Middle frontal gyrus (tissue), 1 donor: ENCODE results near the gene BDKRB1.
A peak's percentile ranks its signal among the peaks of the same experiment; 100 is the strongest.

Experiments
- DNase-seq: peaks from one replicate; pipeline ENCODE4 v3.0.0-alpha.2; 2015; ENCODE audit warnings: low spot score; ENCODE audit errors: extremely low spot score

The BDKRB1 gene

GRCh38 chr14:96261053-96261452, 5.0 kb downstream of the BDKRB1 start:
- no peak for DNase-seq

DNA sequence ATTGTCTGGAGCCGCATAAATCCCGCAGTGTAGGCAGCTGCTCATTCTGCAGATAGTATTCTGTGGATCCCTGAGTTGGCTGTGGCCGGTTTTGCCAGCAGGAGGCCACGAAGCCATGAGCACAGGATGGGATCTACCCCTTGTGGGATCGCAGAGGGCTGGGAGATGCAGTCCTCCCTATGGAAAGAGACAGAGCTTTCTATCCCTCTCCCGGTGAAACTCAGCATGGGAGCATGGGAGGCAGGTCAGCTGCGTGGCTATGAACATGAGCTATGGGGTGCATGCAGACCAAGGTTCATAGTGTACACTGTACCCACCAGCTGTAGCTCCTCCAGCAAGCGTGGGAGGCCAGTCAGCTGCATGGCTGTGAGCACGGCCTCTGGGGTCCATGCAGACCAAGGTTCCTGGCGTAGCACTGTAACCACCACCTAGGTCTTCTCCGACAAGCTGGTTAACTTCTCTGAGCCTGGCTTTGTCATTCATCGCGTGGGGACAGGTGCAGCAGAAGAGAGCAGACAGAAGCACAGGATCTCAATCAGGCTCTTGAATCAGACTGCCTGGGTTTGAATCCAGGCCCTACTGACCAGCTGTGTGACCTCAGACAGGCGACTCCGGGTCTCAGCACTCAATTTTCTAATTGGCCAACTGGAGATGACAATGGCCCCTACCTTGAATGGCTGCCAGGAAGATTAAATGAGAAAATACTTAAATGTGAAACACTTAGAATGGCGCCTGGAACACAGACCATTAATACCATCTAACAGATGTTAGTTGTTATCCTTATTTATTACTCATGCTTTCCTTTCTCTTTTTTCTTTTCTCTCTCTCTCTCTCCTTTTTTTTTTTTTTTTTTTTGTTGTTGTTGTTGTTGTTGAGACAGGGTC, 6.0 kb downstream of the BDKRB1 start:
- DNase-seq = no peak

DNA sequence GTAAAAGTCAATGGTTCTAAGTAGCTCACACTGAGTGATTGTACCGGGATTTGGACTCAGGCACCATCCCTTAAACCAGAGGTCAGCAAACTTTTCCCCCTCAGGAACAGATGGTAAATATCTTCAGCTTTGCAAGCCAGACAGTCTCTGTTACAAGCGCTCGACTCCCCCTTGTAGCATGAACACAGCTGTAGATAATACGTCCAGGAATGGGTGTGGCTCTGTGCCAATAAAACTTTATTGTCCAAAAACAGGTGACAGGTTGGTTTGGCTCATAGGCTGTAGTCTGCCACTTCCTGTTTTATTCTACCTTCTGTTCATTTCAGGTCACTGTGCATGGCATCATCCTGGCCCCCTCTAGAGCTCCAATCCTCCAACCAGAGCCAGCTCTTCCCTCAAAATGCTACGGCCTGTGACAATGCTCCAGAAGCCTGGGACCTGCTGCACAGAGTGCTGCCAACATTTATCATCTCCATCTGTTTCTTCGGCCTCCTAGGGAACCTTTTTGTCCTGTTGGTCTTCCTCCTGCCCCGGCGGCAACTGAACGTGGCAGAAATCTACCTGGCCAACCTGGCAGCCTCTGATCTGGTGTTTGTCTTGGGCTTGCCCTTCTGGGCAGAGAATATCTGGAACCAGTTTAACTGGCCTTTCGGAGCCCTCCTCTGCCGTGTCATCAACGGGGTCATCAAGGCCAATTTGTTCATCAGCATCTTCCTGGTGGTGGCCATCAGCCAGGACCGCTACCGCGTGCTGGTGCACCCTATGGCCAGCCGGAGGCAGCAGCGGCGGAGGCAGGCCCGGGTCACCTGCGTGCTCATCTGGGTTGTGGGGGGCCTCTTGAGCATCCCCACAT, 7.6 kb downstream of the BDKRB1 start:
- no peak for DNase-seq

DNA sequence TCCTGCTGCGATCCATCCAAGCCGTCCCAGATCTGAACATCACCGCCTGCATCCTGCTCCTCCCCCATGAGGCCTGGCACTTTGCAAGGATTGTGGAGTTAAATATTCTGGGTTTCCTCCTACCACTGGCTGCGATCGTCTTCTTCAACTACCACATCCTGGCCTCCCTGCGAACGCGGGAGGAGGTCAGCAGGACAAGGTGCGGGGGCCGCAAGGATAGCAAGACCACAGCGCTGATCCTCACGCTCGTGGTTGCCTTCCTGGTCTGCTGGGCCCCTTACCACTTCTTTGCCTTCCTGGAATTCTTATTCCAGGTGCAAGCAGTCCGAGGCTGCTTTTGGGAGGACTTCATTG, 8.2 kb downstream of the BDKRB1 start:
- DNase-seq = no peak

GRCh38 chr14:96264853-96265252, 8.8 kb downstream of the BDKRB1 start:
- no peak for DNase-seq

GRCh38 chr14:96265383-96266095, 9.5 kb downstream of the BDKRB1 start:
- no peak for DNase-seq

- DNase-seq = no peak
These were observed 11.3 kb downstream of the BDKRB1 start for GRCh38 chr14:96267336-96267735.

DNA sequence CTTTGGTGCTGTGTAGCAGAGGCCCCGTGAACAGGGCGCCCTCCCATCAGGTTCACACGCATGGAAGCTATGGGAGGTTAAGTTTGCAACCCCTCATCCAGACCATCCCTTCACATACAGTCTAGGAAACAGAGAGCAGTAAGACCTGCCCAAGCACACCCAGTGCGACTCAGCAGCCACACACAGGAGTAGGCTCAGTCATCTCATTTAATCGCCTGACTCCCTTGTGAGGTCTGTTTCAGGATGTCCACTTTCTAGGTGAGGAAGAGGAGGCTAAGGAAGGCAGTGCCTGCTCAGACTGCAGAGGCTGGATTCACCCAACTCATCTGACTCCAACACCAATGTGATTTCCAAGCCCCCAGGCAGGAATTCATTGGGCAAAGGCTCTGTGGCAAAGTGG, 11.9 kb downstream of the BDKRB1 start:
- no peak for DNase-seq

DNA sequence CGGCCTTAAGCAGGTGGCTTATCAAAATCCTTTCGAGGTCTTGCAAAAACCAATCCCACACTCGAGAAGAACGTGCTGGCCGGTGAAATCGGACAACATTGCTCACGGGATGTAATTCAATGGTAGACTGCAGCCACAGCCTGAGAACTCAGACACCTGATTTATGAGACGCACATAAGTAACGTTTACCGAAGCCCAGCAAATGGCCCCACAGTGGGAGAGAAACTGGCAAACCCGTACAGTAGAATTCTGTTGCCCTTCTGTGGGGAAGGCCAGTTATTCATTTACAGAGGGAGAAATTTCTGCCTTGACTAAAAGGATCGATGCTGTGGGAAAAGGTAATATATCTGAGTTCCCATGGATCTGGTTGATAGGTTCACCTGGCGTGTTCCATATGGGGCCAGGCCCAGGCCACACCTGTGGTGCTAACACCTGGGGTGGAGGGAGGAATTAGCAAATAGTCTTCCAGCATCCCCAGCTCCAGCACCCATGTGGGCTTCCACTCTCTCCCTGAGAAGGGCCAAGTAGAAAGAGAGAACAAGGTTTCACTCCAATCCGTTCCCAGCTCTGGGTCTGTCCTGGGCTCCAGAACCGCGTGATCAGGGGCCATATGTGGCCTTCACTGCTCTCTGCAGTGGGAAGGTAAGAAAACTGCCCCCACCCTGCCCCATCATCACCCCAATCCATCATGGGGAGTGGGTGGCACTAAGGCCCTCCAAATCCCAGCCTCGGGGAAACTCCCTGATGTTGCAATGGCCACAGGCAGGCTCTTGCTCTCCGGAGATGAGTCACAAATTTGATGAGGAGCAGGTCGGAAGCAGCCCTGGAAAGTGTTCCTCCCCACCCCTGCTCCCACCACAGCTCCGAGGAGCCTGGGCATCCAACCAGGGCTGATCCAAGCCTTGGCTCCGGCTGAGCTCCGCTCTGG, 12.7 kb downstream of the BDKRB1 start:
- no peak for DNase-seq

- no peak for DNase-seq
These were observed 13.3 kb downstream of the BDKRB1 start for GRCh38 chr14:96269359-96269710.

GRCh38 chr14:96270565-96271420, 14.8 kb downstream of the BDKRB1 start:
- DNase-seq = no peak

DNA sequence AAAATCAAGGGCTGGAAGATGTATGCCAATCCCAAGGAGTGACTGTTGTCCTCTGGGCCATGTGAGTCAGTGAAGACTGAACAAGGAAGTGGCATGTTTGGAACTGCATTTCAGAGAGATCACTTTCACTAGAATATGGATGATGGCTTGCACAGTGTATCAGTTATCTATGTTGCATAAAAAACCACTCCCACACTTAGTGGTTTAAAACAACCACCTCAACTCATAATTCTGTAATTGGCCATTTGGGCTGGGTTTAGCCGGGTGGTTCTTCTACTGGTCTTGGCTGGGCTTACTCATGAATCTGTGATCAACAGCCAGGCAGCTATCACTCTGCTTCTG, 15.4 kb downstream of the BDKRB1 start:
- DNase-seq = no peak

DNA sequence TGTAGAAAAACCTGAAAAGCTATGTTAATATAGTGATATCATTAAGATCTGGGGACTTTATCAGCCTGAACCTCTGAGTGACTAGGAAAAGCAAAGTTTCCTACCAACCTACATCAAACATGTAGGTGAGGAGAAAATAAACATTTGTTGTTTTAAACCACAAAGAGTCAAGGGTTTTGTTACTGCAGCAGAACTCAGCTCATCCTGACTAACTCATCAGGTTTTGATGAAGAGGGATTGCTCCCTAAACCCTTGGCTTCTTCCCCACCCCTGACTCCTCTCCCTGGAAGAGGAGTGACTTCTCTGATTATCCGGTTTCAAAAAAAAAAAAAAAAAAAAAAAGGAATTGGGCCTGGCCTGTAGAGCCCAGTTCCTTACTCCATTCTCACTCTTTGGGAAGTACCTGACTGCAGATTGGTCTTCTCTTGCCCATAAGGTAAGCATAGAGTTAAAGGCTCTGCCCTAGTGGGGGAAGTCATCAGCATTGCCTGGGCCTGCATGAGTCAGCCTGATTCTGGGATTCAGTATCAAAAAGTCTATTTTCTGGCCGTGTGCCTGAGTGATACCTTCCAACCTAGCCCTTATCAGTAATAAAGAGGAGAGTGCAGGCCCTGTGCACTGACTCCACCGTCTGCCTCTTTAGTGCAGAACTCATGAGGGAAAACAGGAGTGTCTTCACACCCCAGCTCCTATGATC, 16.9 kb downstream of the BDKRB1 start:
- DNase-seq = no peak

- DNase-seq = no peak
These were observed 17.6 kb downstream of the BDKRB1 start for GRCh38 chr14:96273629-96274028.

- DNase-seq = no peak
These were observed 18.1 kb downstream of the BDKRB1 start for GRCh38 chr14:96274122-96274521.

- peak; percentile 10 for DNase-seq
These were observed 18.5 kb downstream of the BDKRB1 start for GRCh38 chr14:96274543-96274942.

GRCh38 chr14:96275177-96276112, 19.4 kb downstream of the BDKRB1 start:
- peak; percentile 53 for DNase-seq

- DNase-seq = no peak
These were observed 21.9 kb downstream of the BDKRB1 start for GRCh38 chr14:96277890-96278289.
